ENCODE data around the gene AKAP6.

DNA sequence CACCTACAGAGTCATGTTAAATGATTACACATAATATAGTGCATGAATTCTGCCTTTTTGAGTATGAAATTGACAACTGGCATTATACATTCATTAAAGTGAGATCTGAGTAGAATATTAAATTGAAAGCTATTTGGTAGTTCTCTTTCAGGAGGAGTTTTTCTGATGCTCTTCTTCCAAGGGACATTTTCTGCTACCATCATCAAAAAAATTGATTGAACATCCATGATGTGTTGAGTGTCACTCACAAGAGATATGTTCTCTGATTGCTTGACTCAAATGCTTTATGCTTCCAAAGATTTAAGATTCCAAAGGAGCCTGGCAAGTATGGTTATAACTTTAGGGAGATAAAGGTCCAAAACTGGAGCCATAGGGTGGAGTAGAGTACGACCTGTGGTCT is 64.9 kb downstream of the AKAP6 start:
- TF ChIP-seq, protein P1, sequence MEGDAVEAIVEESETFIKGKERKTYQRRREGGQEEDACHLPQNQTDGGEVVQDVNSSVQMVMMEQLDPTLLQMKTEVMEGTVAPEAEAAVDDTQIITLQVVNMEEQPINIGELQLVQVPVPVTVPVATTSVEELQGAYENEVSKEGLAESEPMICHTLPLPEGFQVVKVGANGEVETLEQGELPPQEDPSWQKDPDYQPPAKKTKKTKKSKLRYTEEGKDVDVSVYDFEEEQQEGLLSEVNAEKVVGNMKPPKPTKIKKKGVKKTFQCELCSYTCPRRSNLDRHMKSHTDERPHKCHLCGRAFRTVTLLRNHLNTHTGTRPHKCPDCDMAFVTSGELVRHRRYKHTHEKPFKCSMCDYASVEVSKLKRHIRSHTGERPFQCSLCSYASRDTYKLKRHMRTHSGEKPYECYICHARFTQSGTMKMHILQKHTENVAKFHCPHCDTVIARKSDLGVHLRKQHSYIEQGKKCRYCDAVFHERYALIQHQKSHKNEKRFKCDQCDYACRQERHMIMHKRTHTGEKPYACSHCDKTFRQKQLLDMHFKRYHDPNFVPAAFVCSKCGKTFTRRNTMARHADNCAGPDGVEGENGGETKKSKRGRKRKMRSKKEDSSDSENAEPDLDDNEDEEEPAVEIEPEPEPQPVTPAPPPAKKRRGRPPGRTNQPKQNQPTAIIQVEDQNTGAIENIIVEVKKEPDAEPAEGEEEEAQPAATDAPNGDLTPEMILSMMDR (IDR thresholded peaks at IDR 0.05) = no peak
- TF ChIP-seq POLR2A (IDR thresholded peaks at IDR 0.05) = no peak

Data from right lobe of liver (tissue), 4 donors.